NCI-H446 (cell line): ENCODE results near the gene USP37.

Experiments used
- DNase-seq, 2 experiments: peaks; one replicate each; lab custom pipeline; 2025; lab: John Stamatoyannopoulos, UW

USP37 gene

DNA sequence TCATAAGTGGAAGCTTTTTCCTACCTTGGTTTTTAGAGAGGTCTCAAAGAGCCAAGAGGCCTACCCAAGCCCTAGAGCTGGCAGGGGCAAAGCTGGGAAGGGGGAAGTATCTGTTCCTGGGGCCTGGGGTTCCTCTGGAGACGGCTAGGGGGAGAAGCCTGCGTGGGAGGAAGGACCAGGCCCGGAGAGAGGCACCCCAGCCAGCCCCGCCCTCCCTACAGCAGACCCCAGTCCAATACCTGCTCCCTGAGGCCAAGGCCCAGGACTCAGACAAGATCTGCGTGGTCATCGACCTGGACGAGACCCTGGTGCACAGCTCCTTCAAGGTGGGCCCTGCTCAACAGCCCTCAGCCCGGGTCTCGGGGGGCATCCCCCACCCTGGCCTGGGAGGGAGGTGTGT is 166.3 kb downstream of the USP37 start:
- DNase-seq = no peak

DNA sequence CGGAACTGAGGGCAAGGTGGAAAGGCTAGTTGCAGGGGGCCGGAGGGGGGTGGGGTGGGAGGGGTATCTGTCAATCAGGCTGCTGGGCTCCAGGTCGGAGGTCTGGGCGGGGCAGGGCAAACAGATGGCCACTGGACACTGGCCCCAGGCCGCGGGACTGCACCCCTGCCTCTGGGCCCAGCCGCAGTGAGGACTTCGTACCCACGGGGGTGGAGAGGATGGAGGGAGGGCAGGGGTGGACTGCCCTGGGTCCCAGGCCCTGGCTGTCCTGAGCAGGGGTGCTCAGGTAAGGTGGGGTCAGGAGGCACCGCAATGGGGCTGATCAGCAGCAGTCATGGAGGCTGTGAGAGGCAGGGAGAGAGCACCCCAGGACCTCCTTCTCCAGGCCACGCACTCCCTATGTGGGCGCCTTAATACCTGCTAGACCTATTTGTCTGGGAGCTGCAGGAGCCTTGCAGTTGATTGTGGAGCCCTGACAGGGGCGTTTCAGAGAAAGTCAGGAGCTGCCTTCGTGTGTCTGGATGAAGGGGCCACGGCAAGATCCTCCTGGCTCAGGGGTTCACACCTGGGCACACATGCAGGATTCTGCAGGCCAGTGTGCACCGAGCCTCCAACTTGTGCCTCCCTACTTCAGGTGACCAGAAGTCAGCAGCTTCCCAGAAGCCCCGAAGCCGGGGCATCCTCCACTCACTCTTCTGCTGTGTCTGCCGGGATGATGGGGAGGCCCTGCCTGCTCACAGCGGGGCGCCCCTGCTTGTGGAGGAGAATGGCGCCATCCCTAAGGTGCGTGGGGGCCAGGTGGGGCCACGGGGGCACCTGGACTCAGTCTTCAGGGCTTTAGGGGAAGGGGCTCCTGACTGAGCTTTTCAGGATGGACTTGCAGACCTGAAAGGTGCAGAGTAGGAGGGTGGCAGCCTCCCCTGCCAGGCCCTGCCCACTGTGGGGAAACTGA is 166.9 kb downstream of the USP37 start:
- no peak for DNase-seq
